Measurements from ENCODE around the gene PRSS48.
"Not testable (repeated sequence)": the region's sequence is repeated elsewhere in the genome, so short reads cannot be mapped to it uniquely, and the experiment has no call there.

The PRSS48 gene

GRCh38 chr4:151248519-151248918 is 28.4 kb upstream of the PRSS48 start:
- no peaks in the 10 kb centered on the region for H3K36me3 ChIP-seq (ENCODE audit: control insufficient read depth in 4 of 4, insufficient read depth in 4 of 4, low read length in 3 of 4)
- CTCF ChIA-PET, result interaction anchor here (1.0 kb wide), 1 partner anchor 29 kb away, joined by 3 read pairs; no protein-coding TSS in a partner anchor
- H3K9me3 ChIP-seq (ENCODE audit: control extremely low read depth in 1 of 5, control insufficient read depth in 4 of 5, insufficient read depth in 2 of 5, low read depth in 1 of 5, low read length in 4 of 5), result no peaks in the 10 kb centered on the region
- no peaks in the 10 kb centered on the region for H3K27me3 ChIP-seq (replicated peaks in 2 of 5; ENCODE audit: control insufficient read depth in 4 of 5, insufficient read depth in 5 of 5, low read length in 4 of 5)
- H3K27ac ChIP-seq (ENCODE audit: insufficient read depth in 1 of 2, low read depth in 1 of 2, low read length in 2 of 2, poor library complexity in 1 of 2, severe bottlenecking in 2 of 2), result no peak overlapping the region
- no peaks in the 10 kb centered on the region for H3K4me1 ChIP-seq (ENCODE audit: control extremely low read depth in 1 of 4, control insufficient read depth in 4 of 4, insufficient read depth in 4 of 4, low read length in 3 of 4)
- no CpG with 5 or more reads among the region's 2 CpGs for WGBS (ENCODE audit: insufficient coverage)
- H3K4me3 ChIP-seq (ENCODE audit: control insufficient read depth in 1 of 7, extremely low read depth in 1 of 7, insufficient read depth in 4 of 7, low read depth in 2 of 7, low read length in 6 of 7), result no peak overlapping the region
- POLR2A ChIA-PET, result no interaction called here
- DNase-seq, result no peak

GRCh38 chr4:151250706-151251105 is 26.3 kb upstream of the PRSS48 start:
- H3K36me3 ChIP-seq (ENCODE audit: control insufficient read depth in 4 of 4, insufficient read depth in 4 of 4, low read length in 3 of 4), result no peaks in the 10 kb centered on the region
- H3K4me1 ChIP-seq (ENCODE audit: control extremely low read depth in 1 of 4, control insufficient read depth in 4 of 4, insufficient read depth in 4 of 4, low read length in 3 of 4), result no peaks in the 10 kb centered on the region
- CTCF ChIA-PET, result no interaction called here
- H3K27me3 ChIP-seq (replicated peaks in 2 of 5; ENCODE audit: control insufficient read depth in 4 of 5, insufficient read depth in 5 of 5, low read length in 4 of 5), result no peaks in the 10 kb centered on the region
- WGBS (ENCODE audit: insufficient coverage), result 96% methylated on average over 5 of the region's 5 CpGs
- POLR2A ChIA-PET, result no interaction called here
- no peaks in the 10 kb centered on the region for H3K9me3 ChIP-seq (ENCODE audit: control extremely low read depth in 1 of 5, control insufficient read depth in 4 of 5, insufficient read depth in 2 of 5, low read depth in 1 of 5, low read length in 4 of 5)
- no peak for DNase-seq
- no peak overlapping the region for H3K27ac ChIP-seq (ENCODE audit: insufficient read depth in 1 of 2, low read depth in 1 of 2, low read length in 2 of 2, poor library complexity in 1 of 2, severe bottlenecking in 2 of 2)
- no peak overlapping the region for H3K4me3 ChIP-seq (ENCODE audit: control insufficient read depth in 1 of 7, extremely low read depth in 1 of 7, insufficient read depth in 4 of 7, low read depth in 2 of 7, low read length in 6 of 7)

- CTCF ChIA-PET, result no interaction called here
- no peak for DNase-seq
- no peaks in the 10 kb centered on the region for H3K27me3 ChIP-seq (replicated peaks in 2 of 5; ENCODE audit: control insufficient read depth in 4 of 5, insufficient read depth in 5 of 5, low read length in 4 of 5)
- POLR2A ChIA-PET, result no interaction called here
- WGBS (ENCODE audit: insufficient coverage), result 50% methylated on average over 2 of the region's 2 CpGs
- H3K4me1 ChIP-seq (ENCODE audit: control extremely low read depth in 1 of 4, control insufficient read depth in 4 of 4, insufficient read depth in 4 of 4, low read length in 3 of 4), result no peaks in the 10 kb centered on the region
- no peak overlapping the region for H3K4me3 ChIP-seq (ENCODE audit: control insufficient read depth in 1 of 7, extremely low read depth in 1 of 7, insufficient read depth in 4 of 7, low read depth in 2 of 7, low read length in 6 of 7)
- no peak overlapping the region for H3K27ac ChIP-seq (ENCODE audit: insufficient read depth in 1 of 2, low read depth in 1 of 2, low read length in 2 of 2, poor library complexity in 1 of 2, severe bottlenecking in 2 of 2)
- H3K36me3 ChIP-seq (ENCODE audit: control insufficient read depth in 4 of 4, insufficient read depth in 4 of 4, low read length in 3 of 4), result no peaks in the 10 kb centered on the region
- no peaks in the 10 kb centered on the region for H3K9me3 ChIP-seq (ENCODE audit: control extremely low read depth in 1 of 5, control insufficient read depth in 4 of 5, insufficient read depth in 2 of 5, low read depth in 1 of 5, low read length in 4 of 5)
These were observed 25.2 kb upstream of the PRSS48 start for GRCh38 chr4:151251603-151252304.

GRCh38 chr4:151255226-151255625 is 21.7 kb upstream of the PRSS48 start:
- H3K27ac ChIP-seq (ENCODE audit: insufficient read depth in 1 of 2, low read depth in 1 of 2, low read length in 2 of 2, poor library complexity in 1 of 2, severe bottlenecking in 2 of 2); H3K4me1 ChIP-seq (ENCODE audit: control extremely low read depth in 1 of 4, control insufficient read depth in 4 of 4, insufficient read depth in 4 of 4, low read length in 3 of 4); H3K27me3 ChIP-seq (replicated peaks in 2 of 5; ENCODE audit: control insufficient read depth in 4 of 5, insufficient read depth in 5 of 5, low read length in 4 of 5); H3K9me3 ChIP-seq (ENCODE audit: control extremely low read depth in 1 of 5, control insufficient read depth in 4 of 5, insufficient read depth in 2 of 5, low read depth in 1 of 5, low read length in 4 of 5); POLR2A ChIA-PET; H3K4me3 ChIP-seq (ENCODE audit: control insufficient read depth in 1 of 7, extremely low read depth in 1 of 7, insufficient read depth in 4 of 7, low read depth in 2 of 7, low read length in 6 of 7); H3K36me3 ChIP-seq (ENCODE audit: control insufficient read depth in 4 of 4, insufficient read depth in 4 of 4, low read length in 3 of 4); DNase-seq; CTCF ChIA-PET: not testable (repeated sequence)
- 100% methylated on average over 1 of the region's 28 CpGs for WGBS (ENCODE audit: insufficient coverage)

- CTCF ChIA-PET; POLR2A ChIA-PET; H3K4me3 ChIP-seq (ENCODE audit: control insufficient read depth in 1 of 7, extremely low read depth in 1 of 7, insufficient read depth in 4 of 7, low read depth in 2 of 7, low read length in 6 of 7); H3K4me1 ChIP-seq (ENCODE audit: control extremely low read depth in 1 of 4, control insufficient read depth in 4 of 4, insufficient read depth in 4 of 4, low read length in 3 of 4); DNase-seq; H3K27me3 ChIP-seq (replicated peaks in 2 of 5; ENCODE audit: control insufficient read depth in 4 of 5, insufficient read depth in 5 of 5, low read length in 4 of 5); H3K36me3 ChIP-seq (ENCODE audit: control insufficient read depth in 4 of 4, insufficient read depth in 4 of 4, low read length in 3 of 4); H3K9me3 ChIP-seq (ENCODE audit: control extremely low read depth in 1 of 5, control insufficient read depth in 4 of 5, insufficient read depth in 2 of 5, low read depth in 1 of 5, low read length in 4 of 5); H3K27ac ChIP-seq (ENCODE audit: insufficient read depth in 1 of 2, low read depth in 1 of 2, low read length in 2 of 2, poor library complexity in 1 of 2, severe bottlenecking in 2 of 2): not testable (repeated sequence)
- 98% methylated on average over 14 of the region's 17 CpGs for WGBS (ENCODE audit: insufficient coverage)
These were observed 21.3 kb upstream of the PRSS48 start for GRCh38 chr4:151255680-151256079.

- no peak overlapping the region for H3K4me3 ChIP-seq (ENCODE audit: control insufficient read depth in 1 of 7, extremely low read depth in 1 of 7, insufficient read depth in 4 of 7, low read depth in 2 of 7, low read length in 6 of 7)
- H3K36me3 ChIP-seq (ENCODE audit: control insufficient read depth in 4 of 4, insufficient read depth in 4 of 4, low read length in 3 of 4), result no peaks in the 10 kb centered on the region
- 100% methylated on average over 1 of the region's 2 CpGs for WGBS (ENCODE audit: insufficient coverage)
- no peak overlapping the region for H3K27ac ChIP-seq (ENCODE audit: insufficient read depth in 1 of 2, low read depth in 1 of 2, low read length in 2 of 2, poor library complexity in 1 of 2, severe bottlenecking in 2 of 2)
- no peaks in the 10 kb centered on the region for H3K27me3 ChIP-seq (replicated peaks in 2 of 5; ENCODE audit: control insufficient read depth in 4 of 5, insufficient read depth in 5 of 5, low read length in 4 of 5)
- CTCF ChIA-PET, result no interaction called here
- H3K4me1 ChIP-seq (ENCODE audit: control extremely low read depth in 1 of 4, control insufficient read depth in 4 of 4, insufficient read depth in 4 of 4, low read length in 3 of 4), result no peaks in the 10 kb centered on the region
- POLR2A ChIA-PET, result no interaction called here
- peaks cover 0 to 2% (median 0%) of the 10 kb centered on the region in 5 experiments for H3K9me3 ChIP-seq (ENCODE audit: control extremely low read depth in 1 of 5, control insufficient read depth in 4 of 5, insufficient read depth in 2 of 5, low read depth in 1 of 5, low read length in 4 of 5)
- no peak for DNase-seq
These were observed 20.8 kb upstream of the PRSS48 start for GRCh38 chr4:151256134-151256533.

- Histone ChIP-seq H3K27ac (ENCODE audit: insufficient read depth in 1 of 2, low read depth in 1 of 2, low read length in 2 of 2, poor library complexity in 1 of 2, severe bottlenecking in 2 of 2) (no peak overlapping the region), H3K36me3 (ENCODE audit: control insufficient read depth in 4 of 4, insufficient read depth in 4 of 4, low read length in 3 of 4) (no peaks in the 10 kb centered on the region), H3K9me3 (ENCODE audit: control extremely low read depth in 1 of 5, control insufficient read depth in 4 of 5, insufficient read depth in 2 of 5, low read depth in 1 of 5, low read length in 4 of 5) (peaks cover 0 to 2% (median 0%) of the 10 kb centered on the region in 5 experiments), H3K4me3 (ENCODE audit: control insufficient read depth in 1 of 7, extremely low read depth in 1 of 7, insufficient read depth in 4 of 7, low read depth in 2 of 7, low read length in 6 of 7) (no peak overlapping the region), H3K27me3 (replicated peaks in 2 of 5; ENCODE audit: control insufficient read depth in 4 of 5, insufficient read depth in 5 of 5, low read length in 4 of 5) (no peaks in the 10 kb centered on the region), H3K4me1 (ENCODE audit: control extremely low read depth in 1 of 4, control insufficient read depth in 4 of 4, insufficient read depth in 4 of 4, low read length in 3 of 4) (no peaks in the 10 kb centered on the region)
- CTCF ChIA-PET, result no interaction called here
- POLR2A ChIA-PET, result no interaction called here
- 89% methylated on average over 3 of the region's 4 CpGs for WGBS (ENCODE audit: insufficient coverage)
- no peak for DNase-seq
These were observed 19.3 kb upstream of the PRSS48 start for GRCh38 chr4:151257704-151258103.

Data from common myeloid progenitor, CD34-positive (primary cell).